ENCODE measurements around the gene RGS8.

- TF ChIP-seq MXI1 (IDR thresholded peaks at IDR 0.05; ENCODE audit: borderline replicate concordance, low read depth, low read length): no peak
- no peak for TF ChIP-seq CEBPB (IDR thresholded peaks at IDR 0.05; ENCODE audit: low read depth, low read length)
- TF ChIP-seq CTCF (conservative IDR thresholded peaks at IDR 0.05; ENCODE audit: low read depth, low read length): no peak
- TF ChIP-seq POLR2A (IDR thresholded peaks at IDR 0.05; ENCODE audit: low read depth, low read length): no peak
- TF ChIP-seq ELK1 (IDR thresholded peaks at IDR 0.05; ENCODE audit: borderline replicate concordance, low read depth, low read length): no peak
- TF ChIP-seq MAZ (IDR thresholded peaks at IDR 0.05; ENCODE audit: borderline replicate concordance, low read depth, low read length): no peak
- no peak for TF ChIP-seq RFX5 (IDR thresholded peaks at IDR 0.05; ENCODE audit: low read depth, low read length)
- TF ChIP-seq BHLHE40 (IDR thresholded peaks at IDR 0.05; ENCODE audit: low read depth, low read length): no peak
- no peak for TF ChIP-seq RCOR1 (IDR thresholded peaks at IDR 0.05; ENCODE audit: insufficient replicate concordance, low read length)
- no peak for TF ChIP-seq RAD21 (IDR thresholded peaks at IDR 0.05; ENCODE audit: low read length)
Observed at GRCh38 chr1:182718311-182718710, 33.9 kb upstream of the RGS8 start.

Data from IMR-90 (cell line).